HG02759 (cell line): ENCODE data around the gene C10orf90.

Source experiments
- ATAC-seq: cut with Tn5 transposase; IDR thresholded peaks from one replicate; pipeline ENCODE4 v1.9.1; 2021; ENCODE audit warnings: mild to moderate bottlenecking, moderate library complexity; ENCODE audit not compliant: unreplicated experiment

The C10orf90 gene

GRCh38 chr10:126674741-126675515 is 4.4 kb upstream of the C10orf90 start:
- no peak for ATAC-seq

GRCh38 chr10:126673565-126673964 is 3.1 kb upstream of the C10orf90 start:
- ATAC-seq = no peak

DNA sequence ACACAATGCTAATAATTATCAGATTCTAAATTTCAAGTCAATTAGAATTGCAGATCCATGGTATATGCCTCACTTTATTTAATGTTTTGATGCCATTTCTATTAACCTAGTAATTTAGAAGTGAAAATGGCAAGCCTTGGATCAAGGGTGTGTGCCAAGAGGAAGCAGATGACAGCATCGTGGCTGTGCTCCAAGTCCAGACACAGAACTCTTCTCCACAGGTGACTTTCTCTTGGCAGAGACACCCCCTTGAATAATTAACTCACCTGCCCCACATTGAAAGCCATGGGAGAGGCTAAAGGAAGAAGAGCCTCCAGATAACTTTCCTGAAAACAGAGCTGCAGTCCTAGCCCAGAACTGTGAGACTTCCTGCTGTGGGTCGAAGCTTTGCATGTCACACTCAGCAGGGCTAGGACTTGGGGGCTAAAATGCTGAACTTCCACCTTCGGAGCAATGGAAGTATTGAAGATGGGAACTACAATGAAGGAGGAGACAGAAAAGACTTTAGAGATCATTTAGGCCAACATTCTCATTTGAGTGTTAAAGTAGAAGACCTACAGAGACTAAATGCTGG is 996 bp upstream of the C10orf90 start:
- no peak for ATAC-seq

DNA sequence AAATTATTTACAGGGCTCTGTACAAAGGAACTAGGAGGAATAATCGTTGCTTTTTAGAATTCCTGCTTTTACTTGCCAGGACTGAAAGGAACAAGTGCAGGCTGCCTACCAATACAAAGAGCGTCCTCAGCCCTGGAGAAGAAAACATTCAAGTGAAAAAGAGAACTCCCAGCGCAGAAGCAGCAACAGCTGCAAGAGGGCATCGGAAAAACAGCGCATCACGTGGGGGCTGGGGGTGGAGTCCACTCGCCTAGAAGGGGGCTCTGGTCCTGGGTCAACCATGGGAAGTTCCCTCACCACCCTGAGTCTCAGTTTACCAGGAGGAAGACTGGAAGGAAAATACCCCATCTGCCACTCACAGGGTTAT is 385 bp upstream of the C10orf90 start:
- no peak for ATAC-seq

GRCh38 chr10:126669168-126669567 is 1.3 kb downstream of the C10orf90 start:
- no peak for ATAC-seq

GRCh38 chr10:126668505-126668904 is 2.0 kb downstream of the C10orf90 start:
- no peak for ATAC-seq

GRCh38 chr10:126667568-126667967 is 2.9 kb downstream of the C10orf90 start:
- no peak for ATAC-seq

GRCh38 chr10:126665207-126665606 is 5.3 kb downstream of the C10orf90 start:
- no peak for ATAC-seq

- no peak for ATAC-seq
Measured at GRCh38 chr10:126663880-126664279, 6.6 kb downstream of the C10orf90 start.

DNA sequence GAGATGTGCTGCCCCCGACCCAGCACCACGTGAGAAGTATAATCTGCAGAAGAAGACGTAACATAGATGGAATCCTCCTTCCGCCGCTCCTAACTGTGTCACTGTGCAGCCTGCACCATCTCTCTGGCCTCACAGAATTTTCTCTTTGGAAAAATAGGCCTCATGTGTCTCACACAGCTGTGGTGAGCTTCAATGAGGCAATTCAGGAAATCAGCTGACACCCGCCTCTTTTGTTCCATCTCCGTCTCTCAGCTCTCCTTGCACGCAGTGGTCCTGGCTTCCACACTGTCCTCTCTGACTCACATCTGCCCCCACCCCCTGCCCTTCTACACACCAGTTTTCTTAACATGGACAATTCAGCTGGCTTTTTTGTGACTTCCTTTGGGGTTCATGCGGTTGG is 7.2 kb downstream of the C10orf90 start:
- no peak for ATAC-seq

- no peak for ATAC-seq
Measured at GRCh38 chr10:126661841-126662515, 8.5 kb downstream of the C10orf90 start.

GRCh38 chr10:126661356-126661755 is 9.1 kb downstream of the C10orf90 start:
- ATAC-seq = no peak

DNA sequence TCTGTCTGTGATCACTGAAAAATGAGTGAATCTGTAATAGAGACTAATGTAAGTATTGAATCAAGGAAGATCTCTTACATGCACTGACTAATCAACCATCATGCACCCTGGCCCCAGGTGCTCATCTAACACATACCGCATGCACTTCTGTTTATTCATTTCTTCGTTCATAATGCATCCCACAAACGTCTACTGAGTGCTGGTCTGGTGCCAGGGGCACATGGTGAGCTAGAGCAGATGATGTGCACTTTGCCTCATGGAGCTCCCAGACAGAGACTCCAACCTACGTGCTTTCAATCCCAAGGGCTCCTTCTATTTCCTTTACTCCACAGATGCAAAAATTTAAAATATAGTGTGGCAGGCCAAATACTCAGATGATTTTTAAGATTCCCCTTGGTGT is 10.7 kb downstream of the C10orf90 start:
- ATAC-seq = no peak

DNA sequence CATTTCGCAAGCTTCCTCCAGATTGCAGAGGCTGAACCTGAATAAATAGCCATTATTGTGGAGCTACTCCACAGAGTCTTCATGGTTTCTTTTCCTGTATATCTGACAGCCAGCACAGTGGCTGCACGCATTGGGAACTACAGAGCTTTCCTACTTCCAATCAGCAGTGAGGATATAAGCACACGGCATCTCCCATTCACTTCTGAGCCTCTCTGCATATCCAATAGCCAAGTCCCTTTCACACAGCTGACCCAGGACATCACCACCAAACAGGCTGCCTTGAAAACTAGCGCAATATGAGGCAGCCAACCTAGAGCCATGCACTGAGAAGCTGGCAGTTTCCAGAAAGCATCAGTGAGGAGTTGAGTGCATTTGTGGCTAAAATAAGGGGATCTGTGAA is 11.6 kb downstream of the C10orf90 start:
- no peak for ATAC-seq

DNA sequence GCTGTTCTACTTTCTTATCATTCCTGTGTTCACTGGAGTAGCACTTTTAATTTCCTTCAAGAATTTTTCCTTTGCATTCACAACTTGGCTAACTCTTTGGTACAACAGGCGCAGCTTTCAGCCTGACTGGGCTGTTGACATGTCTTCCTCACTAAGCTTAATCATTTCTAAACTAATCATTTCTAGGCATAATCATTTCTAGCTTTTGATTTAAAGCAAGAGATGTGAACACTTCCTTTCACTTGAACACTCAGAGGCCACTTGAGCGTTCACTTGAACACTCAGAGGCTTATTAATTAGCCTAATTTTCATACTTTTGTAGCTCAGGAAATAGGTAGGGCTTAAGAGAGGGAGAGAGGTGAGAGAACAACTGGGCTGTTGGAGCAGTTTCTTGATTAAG is 15.9 kb downstream of the C10orf90 start:
- ATAC-seq = no peak

GRCh38 chr10:126651467-126651866 is 19.0 kb downstream of the C10orf90 start:
- ATAC-seq = no peak

GRCh38 chr10:126650161-126650560 is 20.3 kb downstream of the C10orf90 start:
- ATAC-seq = no peak

DNA sequence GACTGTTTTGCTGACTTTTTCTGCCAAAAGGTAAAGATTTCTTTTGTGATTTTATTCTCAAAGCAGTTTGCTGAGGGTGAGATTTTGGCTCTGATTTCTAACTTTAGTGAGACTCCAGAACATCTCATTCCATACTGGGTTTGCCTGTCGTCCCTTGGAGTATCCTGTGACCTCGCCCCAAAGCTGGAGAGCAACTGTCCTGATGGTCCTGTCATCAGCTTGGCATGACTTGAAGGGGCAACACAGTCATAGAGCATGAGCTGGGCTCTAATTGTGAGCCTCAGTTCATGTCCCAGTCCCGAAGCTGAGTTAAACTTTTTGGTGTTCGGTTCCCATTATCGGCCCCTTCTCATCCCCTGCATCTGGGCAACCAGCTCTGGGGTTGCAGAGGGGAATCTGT is 23.4 kb downstream of the C10orf90 start:
- no peak for ATAC-seq

DNA sequence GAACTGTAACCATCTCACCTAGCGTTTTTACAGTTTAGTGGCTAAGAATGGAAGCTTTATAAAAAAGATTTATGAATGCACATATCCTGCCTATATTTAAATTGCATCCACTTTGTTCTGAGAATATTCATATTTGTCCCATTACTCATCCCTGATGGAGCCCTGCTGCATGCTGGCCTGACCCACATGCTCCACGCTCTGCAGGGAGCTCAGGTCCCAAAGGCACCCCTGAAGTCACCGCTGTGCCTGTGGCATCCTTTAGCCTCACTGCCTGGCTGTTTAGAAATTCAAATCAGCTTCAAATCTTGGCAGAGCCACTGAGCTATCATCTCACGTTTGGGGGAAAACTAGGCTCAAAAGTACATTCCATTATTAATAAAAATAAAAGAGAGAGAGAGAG is 24.4 kb downstream of the C10orf90 start:
- ATAC-seq = no peak

DNA sequence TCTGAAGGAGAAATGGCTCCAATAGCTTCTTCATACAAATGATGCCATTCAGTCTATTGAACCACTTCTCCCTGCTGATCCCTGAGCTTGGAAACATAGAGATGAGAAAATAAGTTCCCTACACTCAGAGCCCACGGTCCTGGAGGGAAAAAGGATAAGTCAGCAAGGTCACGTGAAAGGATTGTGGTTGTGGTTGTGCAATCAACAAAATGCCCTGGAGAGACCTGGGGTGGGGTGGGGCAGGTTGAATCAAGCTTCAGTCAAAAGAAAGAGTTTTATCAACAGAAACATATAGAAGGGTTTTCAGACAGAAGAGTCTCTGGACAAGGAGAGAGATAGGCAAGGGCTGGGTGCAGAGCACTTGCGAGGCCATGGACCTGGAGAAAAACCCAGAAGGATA is 30.1 kb downstream of the C10orf90 start:
- ATAC-seq = no peak

DNA sequence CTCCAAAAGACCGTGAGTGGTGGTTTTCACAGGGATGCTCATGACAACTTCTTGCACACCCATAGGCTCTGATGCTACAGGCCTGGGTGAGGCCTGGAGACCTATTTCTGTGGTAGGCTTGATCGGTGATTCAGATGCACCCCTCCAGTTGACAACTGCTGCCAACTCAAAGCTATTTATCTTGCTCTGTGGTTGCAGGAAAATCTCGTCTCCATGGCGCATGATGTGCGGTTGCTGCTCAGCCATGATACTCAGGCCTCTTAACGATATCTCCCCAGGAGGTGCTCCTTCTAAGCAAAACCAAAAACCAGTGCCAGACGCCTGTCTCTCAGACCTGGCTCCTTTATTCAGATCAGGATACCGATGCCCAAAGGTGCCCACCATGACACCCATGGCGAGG is 31.4 kb downstream of the C10orf90 start:
- ATAC-seq = no peak

DNA sequence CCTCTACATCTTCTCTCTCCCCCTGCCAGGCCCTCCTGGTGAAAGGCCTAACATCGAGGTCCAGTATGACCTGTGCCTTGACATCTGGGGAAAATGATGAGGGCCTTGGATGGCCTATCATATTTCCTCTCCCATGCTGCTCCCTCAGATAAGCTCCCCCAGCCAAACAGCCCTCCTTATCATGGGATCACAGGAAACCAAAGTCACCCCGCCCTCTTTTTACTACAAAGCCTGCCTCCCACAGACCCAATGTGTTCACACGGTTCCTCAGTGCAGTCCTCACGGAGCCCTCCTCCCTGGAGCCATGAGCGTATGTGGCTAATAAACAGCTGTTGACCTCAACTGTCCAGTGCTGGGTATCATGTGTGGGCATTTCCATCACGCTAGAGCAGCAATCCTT is 32.0 kb downstream of the C10orf90 start:
- no peak for ATAC-seq
